H1 (cell line): ENCODE measurements around the gene MMP25. TPM values are rescaled to one million over a fixed set of nuclear protein-coding genes. Genes with fewer than 3 reads are reported as not detected.

ENCODE experiments used
- CHD2 ChIP-seq: IDR thresholded peaks from 2 replicates; pipeline ENCODE4 v1.6.1; 2012; ENCODE audit warnings: low read length, improper control_type of control experiment
- CHD7 ChIP-seq: fragments of 300-600 bp; sonication (generic); IDR thresholded peaks from 2 replicates; pipeline ENCODE4 v1.7.1; 2012; ENCODE audit warnings: low read length, moderate library complexity, mild to moderate bottlenecking, inconsistent platforms; ENCODE audit not compliant: insufficient replicate concordance
- CTCF ChIP-seq, 3 experiments: IDR thresholded peaks; 1 replicate in 2 of 3; 2 replicates in 1 of 3; pipeline versions ENCODE4 v1.5.1 to v1.6.1; 2011; ENCODE audit warnings: low read length in 3 of 3, mild to moderate bottlenecking in 3 of 3, inconsistent platforms in 2 of 3, low read depth in 1 of 3, moderate library complexity in 1 of 3; ENCODE audit not compliant: insufficient read depth in 1 of 3; ENCODE audit errors: control extremely low read depth in 1 of 3
- RBBP5 ChIP-seq: IDR thresholded peaks from 2 replicates; pipeline ENCODE4 v1.7.1; 2012; ENCODE audit warnings: low read depth, mild to moderate bottlenecking, inconsistent platforms, low read length, moderate library complexity, borderline replicate concordance
- TBP ChIP-seq: IDR thresholded peaks from 2 replicates; pipeline ENCODE4 v1.6.1; 2011; ENCODE audit warnings: low read depth, low read length, improper control_type of control experiment
- polyA plus RNA-seq, 7 experiments: library from polyadenylated mRNA; depleted of rRNA in 3 of 7; stranded (reverse) in 5 of 7; unstranded in 2 of 7; fragments of >200 nt in 5 of 7; fragments of 200-250 nt in 2 of 7; gene quantifications; 1 replicate in 5 of 7; 2 replicates in 1 of 7; 4 replicates in 1 of 7; pipeline versions ENCODE4 v1.2.1 to v1.2.3, GENCODE V29; 2011 to 2013; ENCODE audit warnings: missing spikeins in 2 of 7, mixed read lengths in 2 of 7
- total RNA-seq: library from RNA; stranded (reverse); fragmentation: NEBNext Ultra II Directional; extraction: Animal tissue kit (Norgen Biotek cat#: 25700); gene quantifications from 2 replicates; pipeline ENCODE4 v1.2.1, GENCODE V29; 2021
- TF ChIP-seq, protein P1 (sequence below): IDR thresholded peaks from 2 replicates; pipeline ENCODE4 v1.6.1; 2011; ENCODE audit warnings: low read length, improper control_type of control experiment

MMP25 gene
- total and polyA plus RNA-seq, 2 of the 8 experiments (the other 6 are each of a cell fraction or from before 2014, with no cell fraction given) = 7.7 to 26.7 TPM

GRCh38 chr16:3059041-3059722 lies 12.8 kb downstream of the MMP25 start (continued):
- TF ChIP-seq CHD7 (no peak), RBBP5 (no peak), CTCF (IDR thresholded peaks at IDR 0.05; ENCODE audit: control extremely low read depth in 1 of 3, insufficient read depth in 1 of 3, low read depth in 1 of 3, low read length in 3 of 3) (peak; percentile 79 to 99 (median 88)), CHD2 (no peak), TBP (no peak; the same call in 1 of the 2 replicates)
- TF ChIP-seq, protein P1, sequence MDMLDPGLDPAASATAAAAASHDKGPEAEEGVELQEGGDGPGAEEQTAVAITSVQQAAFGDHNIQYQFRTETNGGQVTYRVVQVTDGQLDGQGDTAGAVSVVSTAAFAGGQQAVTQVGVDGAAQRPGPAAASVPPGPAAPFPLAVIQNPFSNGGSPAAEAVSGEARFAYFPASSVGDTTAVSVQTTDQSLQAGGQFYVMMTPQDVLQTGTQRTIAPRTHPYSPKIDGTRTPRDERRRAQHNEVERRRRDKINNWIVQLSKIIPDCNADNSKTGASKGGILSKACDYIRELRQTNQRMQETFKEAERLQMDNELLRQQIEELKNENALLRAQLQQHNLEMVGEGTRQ = no peak; the same call in 1 of the 2 replicates
